Measurements from ENCODE around the gene NOXO1. TPM values are rescaled to one million over a fixed set of nuclear protein-coding genes. Genes with fewer than 3 reads are reported as not detected.

The NOXO1 gene
- total RNA-seq, 1 donor from 2014 or later, result 0.63 TPM

DNA sequence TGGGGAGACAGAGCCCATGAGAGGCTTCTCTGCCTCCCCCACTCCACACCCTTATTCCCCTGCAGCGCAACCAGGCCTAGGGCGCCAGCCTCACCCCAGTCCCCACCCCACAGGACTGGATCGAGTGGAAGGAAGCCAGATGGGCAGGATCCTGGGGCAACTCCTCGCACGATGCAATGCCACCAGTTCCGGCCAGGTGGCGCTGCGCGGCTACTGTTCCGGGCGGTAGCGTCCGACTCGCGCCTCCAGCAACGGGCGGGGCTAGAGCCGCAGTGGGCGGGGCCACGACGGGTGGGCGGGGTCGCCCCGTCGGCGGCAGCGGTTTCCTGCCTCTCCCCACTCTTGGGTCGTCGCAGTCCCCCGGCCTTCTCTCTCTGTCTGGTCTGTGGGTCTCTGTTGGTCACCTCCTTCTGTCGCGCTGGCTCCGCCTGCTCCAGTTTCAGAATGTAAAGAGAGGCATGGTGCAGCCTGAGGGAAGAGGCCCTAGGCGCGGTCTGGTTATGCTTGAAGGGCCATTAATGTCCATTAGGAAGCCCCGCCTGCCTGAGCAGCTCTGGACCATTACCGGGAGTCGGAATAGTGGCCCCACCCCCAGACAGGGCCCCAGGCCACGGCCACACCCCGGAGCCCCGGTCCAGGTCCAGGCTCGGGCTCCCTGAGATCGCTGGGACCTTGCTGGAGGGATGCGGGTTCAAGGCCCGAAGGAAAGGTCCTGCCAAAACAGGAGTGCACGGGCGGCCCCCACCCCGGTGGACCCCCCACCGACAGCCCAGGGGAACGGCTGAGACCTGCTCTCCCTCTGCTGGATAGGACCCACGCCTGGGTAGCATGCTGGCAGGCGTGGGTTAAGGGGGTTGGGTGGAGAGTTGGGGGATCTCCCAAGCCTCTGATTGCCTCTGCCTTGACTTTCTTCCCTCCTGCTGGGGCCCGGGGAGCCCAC lies 42.1 kb upstream of the NOXO1 start:
- Mint-ChIP-seq H3K27me3 (ENCODE audit: low read depth) (peaks cover 68% of the 10 kb centered on the region), H3K4me1 (peaks cover 26% of the 10 kb centered on the region), H3K27ac (ENCODE audit: unreplicated experiment) (no peak overlapping the region), H3K9me3 (no peaks in the 10 kb centered on the region), H3K4me3 (peak overlapping the region; percentile 69), H3K36me3 (ENCODE audit: low read depth) (no peaks in the 10 kb centered on the region)
- TF ChIP-seq, protein P1, sequence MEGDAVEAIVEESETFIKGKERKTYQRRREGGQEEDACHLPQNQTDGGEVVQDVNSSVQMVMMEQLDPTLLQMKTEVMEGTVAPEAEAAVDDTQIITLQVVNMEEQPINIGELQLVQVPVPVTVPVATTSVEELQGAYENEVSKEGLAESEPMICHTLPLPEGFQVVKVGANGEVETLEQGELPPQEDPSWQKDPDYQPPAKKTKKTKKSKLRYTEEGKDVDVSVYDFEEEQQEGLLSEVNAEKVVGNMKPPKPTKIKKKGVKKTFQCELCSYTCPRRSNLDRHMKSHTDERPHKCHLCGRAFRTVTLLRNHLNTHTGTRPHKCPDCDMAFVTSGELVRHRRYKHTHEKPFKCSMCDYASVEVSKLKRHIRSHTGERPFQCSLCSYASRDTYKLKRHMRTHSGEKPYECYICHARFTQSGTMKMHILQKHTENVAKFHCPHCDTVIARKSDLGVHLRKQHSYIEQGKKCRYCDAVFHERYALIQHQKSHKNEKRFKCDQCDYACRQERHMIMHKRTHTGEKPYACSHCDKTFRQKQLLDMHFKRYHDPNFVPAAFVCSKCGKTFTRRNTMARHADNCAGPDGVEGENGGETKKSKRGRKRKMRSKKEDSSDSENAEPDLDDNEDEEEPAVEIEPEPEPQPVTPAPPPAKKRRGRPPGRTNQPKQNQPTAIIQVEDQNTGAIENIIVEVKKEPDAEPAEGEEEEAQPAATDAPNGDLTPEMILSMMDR (conservative IDR thresholded peaks at IDR 0.05), result peak; percentile 96
- peak; percentile 99 for DNase-seq (ENCODE audit: low read depth, low spot score)

DNA sequence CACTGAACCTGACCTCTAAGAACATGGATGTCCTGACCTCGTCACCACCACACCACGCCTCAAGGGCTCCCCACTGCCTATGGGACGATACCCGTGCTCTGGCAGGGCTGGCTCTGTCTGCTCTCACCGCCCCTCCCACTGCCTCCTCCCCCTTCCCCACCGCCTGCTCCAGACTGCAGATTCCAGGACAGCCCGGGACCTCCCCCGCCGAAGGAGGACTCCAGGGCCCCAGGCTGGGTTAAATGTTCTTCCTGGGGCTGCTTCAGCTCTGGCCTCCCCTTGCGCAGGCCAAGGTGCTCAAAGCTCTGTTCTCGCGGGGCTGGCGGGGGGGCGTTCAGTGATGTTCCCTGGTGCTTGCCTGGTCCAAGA lies 41.4 kb upstream of the NOXO1 start:
- Mint-ChIP-seq H3K4me3 (peak overlapping the region; percentile 69), H3K4me1 (peaks cover 26% of the 10 kb centered on the region), H3K27me3 (ENCODE audit: low read depth) (peaks cover 68% of the 10 kb centered on the region)

DNA sequence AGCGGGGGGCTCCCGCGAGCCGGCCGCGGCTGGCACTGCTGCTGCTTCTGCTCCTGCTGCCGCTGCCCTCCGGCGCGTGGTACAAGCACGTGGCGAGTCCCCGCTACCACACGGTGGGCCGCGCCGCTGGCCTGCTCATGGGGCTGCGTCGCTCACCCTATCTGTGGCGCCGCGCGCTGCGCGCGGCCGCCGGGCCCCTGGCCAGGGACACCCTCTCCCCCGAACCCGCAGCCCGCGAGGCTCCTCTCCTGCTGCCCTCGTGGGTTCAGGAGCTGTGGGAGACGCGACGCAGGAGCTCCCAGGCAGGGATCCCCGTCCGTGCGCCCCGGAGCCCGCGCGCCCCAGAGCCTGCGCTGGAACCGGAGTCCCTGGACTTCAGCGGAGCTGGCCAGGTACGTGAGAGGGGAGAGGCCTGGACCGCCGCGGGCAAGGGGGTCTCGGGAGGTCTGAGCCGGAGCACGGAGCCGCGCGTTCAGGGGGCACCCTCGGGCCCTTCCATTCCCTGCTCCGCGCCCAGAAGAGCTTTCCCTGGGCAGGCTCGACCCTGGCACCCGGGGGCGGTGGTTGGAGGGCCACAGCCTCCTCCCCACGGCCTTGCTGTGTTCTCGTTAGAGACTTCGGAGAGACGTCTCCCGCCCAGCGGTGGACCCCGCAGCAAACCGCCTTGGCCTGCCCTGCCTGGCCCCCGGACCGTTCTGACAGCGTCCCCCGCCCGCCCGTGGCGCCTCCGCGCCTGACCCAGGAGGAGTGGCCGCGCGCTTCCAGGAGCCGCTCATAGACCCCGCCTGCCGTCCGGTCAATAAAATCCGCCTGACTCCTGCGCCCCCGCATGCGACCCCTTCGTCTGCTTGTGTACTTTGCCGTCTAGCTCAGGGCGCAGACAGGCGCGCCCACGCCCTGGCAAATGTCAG lies 38.9 kb upstream of the NOXO1 start:
- Mint-ChIP-seq H3K9me3 (no peaks in the 10 kb centered on the region), H3K4me1 (peaks cover 22% of the 10 kb centered on the region), H3K4me3 (peak overlapping the region; percentile 71), H3K27me3 (ENCODE audit: low read depth) (peaks cover 58% of the 10 kb centered on the region), H3K27ac (ENCODE audit: unreplicated experiment) (no peak overlapping the region), H3K36me3 (ENCODE audit: low read depth) (no peaks in the 10 kb centered on the region)
- no peak for DNase-seq (ENCODE audit: low read depth, low spot score)
- TF ChIP-seq, protein P1 (conservative IDR thresholded peaks at IDR 0.05), result no peak

More for the DNA sequence above, 41.4 kb upstream of the NOXO1 start:
- TF ChIP-seq, protein P1 (conservative IDR thresholded peaks at IDR 0.05), result no peak
- no peaks in the 10 kb centered on the region for H3K9me3 Mint-ChIP-seq
- H3K27ac Mint-ChIP-seq (ENCODE audit: unreplicated experiment), result no peak overlapping the region
- no peaks in the 10 kb centered on the region for H3K36me3 Mint-ChIP-seq (ENCODE audit: low read depth)
- no peak for DNase-seq (ENCODE audit: low read depth, low spot score)

DNA sequence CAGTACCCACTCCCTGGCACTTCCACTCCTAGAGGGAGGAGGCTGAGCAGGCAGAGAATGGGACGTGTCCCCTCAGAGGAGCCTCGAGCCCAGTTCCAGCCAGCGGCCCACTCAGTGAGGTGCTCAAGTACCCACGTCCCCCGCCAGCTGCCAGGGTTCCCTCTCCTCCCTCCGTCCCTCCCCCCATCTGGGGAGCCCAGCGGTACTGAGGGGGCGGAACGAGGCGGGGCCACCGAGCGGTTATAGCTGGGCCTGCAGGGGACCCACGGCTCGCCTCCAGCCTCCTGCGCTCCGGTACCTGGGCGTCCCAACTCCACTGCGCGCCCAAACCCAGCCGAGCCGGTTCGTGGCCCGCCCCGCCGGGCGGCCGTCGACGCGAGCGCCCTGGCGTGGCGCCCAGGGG lies 38.2 kb upstream of the NOXO1 start, which contains the start of gene NPW:
Gene NPW, plus strand, starts transcription at position 268 of the 403 bp plus-strand sequence.
- Mint-ChIP-seq H3K4me3 (peak within 1 kb of the TSS; percentile 71), H3K27ac (ENCODE audit: unreplicated experiment) (no peak within 1 kb of the TSS), H3K9me3 (no peaks in the 10 kb centered on the region), H3K36me3 (ENCODE audit: low read depth) (no peaks in the 10 kb centered on the region), H3K27me3 (ENCODE audit: low read depth) (peaks cover 58% of the 10 kb centered on the region), H3K4me1 (peaks cover 22% of the 10 kb centered on the region)
- no peak for DNase-seq (ENCODE audit: low read depth, low spot score)
- TF ChIP-seq, protein P1 (conservative IDR thresholded peaks at IDR 0.05), result no peak

DNA sequence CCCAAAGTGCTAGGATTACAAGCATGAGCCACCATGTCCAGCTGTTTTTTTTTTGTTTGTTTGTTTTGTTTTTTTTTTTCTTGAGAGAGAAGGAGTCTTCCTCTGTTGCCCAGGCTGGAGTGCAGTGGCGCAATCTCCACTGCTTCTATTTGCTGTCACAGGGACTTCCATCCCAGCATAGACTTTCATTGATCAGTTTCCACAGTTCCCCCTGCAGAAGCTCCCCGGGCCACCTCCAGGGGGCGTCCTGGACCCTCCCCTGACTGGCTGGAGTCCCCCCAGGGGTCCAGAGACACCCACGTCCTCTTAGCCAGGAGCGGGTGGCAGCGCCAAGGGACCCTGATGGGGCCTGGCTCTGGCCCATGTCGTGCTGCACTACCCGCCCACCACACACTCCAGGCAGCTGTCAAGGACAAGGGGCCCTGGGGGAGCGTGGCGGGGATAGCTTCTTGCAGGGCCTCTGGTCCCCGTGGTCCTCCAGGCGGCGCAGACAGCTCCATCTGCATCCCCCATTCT lies 35.2 kb upstream of the NOXO1 start:
- Mint-ChIP-seq H3K36me3 (ENCODE audit: low read depth) (no peaks in the 10 kb centered on the region), H3K27me3 (ENCODE audit: low read depth) (peaks cover 36% of the 10 kb centered on the region), H3K4me3 (peak overlapping the region; percentile 31), H3K4me1 (peaks cover 5% of the 10 kb centered on the region), H3K9me3 (no peaks in the 10 kb centered on the region), H3K27ac (ENCODE audit: unreplicated experiment) (no peak overlapping the region)
- no peak for DNase-seq (ENCODE audit: low read depth, low spot score)
- TF ChIP-seq, protein P1 (conservative IDR thresholded peaks at IDR 0.05), result peak; percentile 54

Data from neural crest cell (in vitro differentiated cells).